NCI-H1105 treated with DMSO at 0.1 percent for 48 hours (cell line): ENCODE data around the gene OR2A5.
"Not testable (repeated sequence)": the region's sequence is repeated elsewhere in the genome, so short reads cannot be mapped to it uniquely, and the experiment has no call there.

Experiments
- DNase-seq: peaks from one replicate; lab custom pipeline; 2025; lab: John Stamatoyannopoulos, UW

The OR2A5 gene

DNA sequence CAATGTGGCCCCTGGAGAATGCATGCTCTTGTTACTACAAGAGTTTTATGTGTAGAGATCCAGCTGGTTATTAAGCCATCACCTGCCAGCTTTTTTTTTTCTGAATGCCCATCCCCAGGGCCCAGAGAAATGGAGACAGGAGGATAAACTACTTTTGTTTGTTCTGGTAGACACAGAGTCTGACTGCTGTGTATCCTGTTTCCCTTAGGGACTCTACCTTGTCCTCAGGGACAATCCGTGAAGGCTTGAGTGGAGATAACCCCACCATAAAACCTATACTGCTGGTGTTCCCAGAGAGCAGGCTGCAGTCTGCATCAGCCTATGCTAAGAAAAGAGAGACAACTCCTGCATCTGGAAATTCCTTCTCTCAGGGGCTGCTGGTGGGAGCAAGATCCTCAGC lies at the start of gene OR2A5:
OR2A5 (plus strand) TSS at position 301 of the 400 bp plus-strand sequence. CDS start 1,454 bp downstream, outside the sequence.
- peak; percentile 24 for DNase-seq

GRCh38 chr7:144000020-144000419 lies 48.7 kb upstream of the OR2A5 start, which contains the start of gene OR6B1:
OR6B1 (plus strand) TSS chr7:144000320; CDS start chr7:144003997, 3,677 bp downstream.
- DNase-seq = no peak

GRCh38 chr7:144001543-144001942 lies 47.2 kb upstream of the OR2A5 start:
- no peak for DNase-seq

DNA sequence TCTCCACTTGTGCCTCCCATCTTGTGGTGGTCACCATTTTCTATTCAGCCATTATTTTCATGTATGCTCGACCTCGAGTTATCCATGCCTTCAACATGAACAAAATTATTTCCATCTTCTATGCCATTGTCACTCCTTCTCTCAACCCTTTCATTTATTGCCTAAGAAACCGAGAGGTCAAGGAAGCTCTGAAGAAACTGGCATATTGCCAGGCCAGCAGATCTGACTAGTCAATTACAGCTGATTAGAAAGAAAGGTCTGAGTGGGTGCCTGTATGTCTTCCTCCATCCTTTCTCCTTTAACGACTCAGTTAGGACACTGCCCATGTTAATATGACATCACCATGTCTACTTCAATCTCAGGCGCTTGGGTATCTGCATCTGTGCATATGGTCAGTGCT lies 44.0 kb upstream of the OR2A5 start:
- DNase-seq = no peak

DNA sequence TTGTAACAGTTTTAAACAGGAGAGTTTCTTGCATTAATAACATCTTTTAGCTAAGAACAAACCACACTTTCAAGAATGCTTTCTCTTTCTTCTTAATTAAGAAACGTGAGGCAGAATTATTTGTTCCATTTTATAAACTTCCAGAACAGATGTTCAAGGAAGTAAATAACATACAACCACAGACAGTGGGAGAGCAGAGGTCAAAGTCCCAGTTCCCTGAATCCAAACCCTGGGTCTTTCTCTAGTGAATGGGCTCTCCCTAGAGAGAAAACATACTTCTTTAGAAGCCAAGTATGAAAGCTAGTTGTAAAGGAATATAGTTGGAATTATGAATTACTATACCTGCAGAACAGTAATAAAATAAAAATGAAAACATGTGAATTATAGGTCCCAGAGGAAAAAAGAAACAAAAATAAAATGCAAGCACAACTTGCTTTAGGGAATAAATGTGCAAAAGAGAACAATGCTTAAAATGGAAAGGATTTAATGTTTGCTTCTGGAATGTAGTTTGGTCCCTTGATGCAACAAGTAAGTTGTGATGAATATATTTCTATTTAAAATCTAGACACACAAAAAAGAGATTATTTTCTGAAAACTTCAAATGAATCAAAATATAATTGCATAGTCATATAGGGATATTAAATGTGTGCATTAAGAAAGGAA lies 42.6 kb upstream of the OR2A5 start:
- DNase-seq = no peak

GRCh38 chr7:144006692-144007042 lies 42.1 kb upstream of the OR2A5 start:
- DNase-seq = no peak

DNA sequence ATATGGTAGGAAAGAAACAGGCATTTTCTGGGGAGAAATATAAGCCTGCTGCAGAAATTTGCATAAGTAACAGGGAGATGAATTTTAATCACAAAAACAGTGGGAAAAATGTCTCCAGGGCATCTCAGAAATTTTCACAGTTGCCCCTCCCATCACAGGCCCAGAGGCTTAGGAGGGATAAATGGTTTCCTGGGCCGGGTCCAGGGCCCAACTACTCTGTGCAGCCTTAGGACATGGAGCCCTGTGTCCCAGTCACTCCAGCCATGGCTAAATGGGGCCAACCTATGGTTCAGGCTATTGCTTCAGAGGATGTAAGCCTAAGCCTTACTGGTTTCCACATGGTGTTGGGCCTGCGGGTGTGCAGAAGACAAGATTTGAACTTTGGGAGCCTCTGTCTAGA lies 39.4 kb upstream of the OR2A5 start:
- no peak for DNase-seq

DNA sequence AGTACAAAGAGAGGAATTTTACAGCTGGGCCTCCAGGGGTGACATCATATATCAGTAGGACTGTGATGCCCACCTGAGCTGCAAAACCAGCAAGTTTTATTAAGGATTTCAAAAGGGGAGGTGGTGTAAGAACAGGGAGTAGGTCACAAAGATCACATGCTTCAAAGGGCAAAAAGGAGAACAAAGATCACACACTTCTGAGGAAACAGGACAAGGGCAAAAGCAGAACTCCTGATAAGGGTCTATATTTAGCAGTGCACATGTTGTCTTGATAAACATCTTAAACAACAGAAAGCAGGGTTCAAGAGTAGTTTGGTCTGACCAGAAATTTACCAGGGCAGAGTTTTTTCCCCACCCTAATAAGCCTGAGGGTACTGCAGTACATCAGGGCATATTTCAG lies 38.7 kb upstream of the OR2A5 start:
- DNase-seq = not testable (repeated sequence)

- not testable (repeated sequence) for DNase-seq
Observed at GRCh38 chr7:144010821-144011220, 37.9 kb upstream of the OR2A5 start.

- DNase-seq = no peak
Observed at GRCh38 chr7:144011458-144012230, 37.1 kb upstream of the OR2A5 start.

- no peak for DNase-seq
Observed at GRCh38 chr7:144018065-144018464, 30.7 kb upstream of the OR2A5 start.

GRCh38 chr7:144019457-144019856 lies 29.3 kb upstream of the OR2A5 start:
- DNase-seq = no peak

- no peak for DNase-seq
Observed at GRCh38 chr7:144020340-144020739, 28.4 kb upstream of the OR2A5 start.

GRCh38 chr7:144022169-144022568 lies 26.6 kb upstream of the OR2A5 start:
- no peak for DNase-seq

DNA sequence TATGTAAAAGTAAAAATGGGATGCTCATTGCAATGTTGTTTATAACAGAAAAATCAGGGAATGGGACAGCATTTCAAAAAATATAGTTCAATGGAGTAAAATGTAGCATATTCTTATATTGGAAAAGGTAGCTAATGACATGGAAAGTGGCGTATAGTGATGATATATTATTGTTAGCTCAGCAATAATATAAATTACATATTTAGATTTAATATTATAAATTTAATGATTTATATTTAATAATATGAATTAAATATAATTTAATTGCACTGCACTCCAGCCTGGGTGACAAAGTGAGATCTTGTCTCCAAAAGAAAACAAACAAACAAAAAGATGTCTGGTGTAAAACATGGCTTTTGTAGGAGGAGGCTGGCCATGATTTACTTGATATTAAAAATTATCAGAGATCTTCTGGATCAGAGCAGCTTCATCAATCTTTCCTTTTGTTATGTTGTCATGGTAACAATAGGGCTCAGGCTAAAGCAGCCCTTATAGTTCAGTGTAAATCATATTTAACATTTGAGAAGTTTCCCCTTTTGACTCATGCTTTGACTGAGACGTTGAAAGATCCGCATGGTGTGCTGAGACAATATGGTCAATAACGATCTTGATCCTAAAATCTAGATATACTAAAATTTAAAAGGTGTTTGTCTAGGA lies 25.4 kb upstream of the OR2A5 start:
- DNase-seq = no peak

DNA sequence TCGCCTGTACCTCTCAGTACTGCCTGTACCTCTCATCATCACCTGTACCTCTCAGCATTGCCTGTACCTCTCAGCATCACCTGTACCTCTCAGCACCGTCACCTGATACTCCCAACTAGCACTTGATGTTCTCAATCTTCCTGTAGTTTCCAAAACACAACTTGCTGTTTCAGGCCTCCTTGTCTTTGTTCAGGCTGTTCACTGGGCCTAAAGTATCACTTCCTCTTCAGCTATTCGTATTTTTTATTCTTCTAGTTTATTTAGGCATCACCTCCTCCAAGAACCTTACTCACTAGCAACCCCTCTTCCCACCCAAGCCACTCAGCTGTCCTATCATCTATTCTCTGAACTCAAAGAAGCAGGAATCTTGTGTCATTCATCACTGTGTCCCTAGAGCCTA lies 24.5 kb upstream of the OR2A5 start:
- no peak for DNase-seq

GRCh38 chr7:144026203-144026883 lies 22.4 kb upstream of the OR2A5 start:
- no peak for DNase-seq

- DNase-seq = peak; percentile 44
Observed at GRCh38 chr7:144027070-144027469, 21.7 kb upstream of the OR2A5 start.

DNA sequence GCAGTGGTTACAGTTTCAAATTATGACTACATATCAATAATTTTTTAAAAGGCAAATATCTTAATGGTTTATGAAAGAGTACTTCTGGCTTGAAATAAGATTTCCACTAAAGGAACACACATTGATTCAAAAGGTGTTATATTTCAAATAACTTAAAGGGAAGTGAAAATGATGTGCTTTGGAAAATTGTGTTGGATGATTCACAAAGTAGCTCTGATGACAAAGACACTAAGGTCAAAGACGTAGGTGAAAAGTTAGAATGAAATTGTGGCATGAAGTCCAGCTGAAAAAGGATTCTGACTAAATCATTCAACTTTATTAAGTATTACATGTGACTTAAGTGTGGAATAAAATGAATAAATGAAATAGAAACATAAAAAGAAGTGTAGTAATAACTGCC lies 20.8 kb upstream of the OR2A5 start:
- no peak for DNase-seq

GRCh38 chr7:144028547-144028946 lies 20.2 kb upstream of the OR2A5 start:
- DNase-seq = no peak

- no peak for DNase-seq
Observed at GRCh38 chr7:144032516-144032915, 16.2 kb upstream of the OR2A5 start.

DNA sequence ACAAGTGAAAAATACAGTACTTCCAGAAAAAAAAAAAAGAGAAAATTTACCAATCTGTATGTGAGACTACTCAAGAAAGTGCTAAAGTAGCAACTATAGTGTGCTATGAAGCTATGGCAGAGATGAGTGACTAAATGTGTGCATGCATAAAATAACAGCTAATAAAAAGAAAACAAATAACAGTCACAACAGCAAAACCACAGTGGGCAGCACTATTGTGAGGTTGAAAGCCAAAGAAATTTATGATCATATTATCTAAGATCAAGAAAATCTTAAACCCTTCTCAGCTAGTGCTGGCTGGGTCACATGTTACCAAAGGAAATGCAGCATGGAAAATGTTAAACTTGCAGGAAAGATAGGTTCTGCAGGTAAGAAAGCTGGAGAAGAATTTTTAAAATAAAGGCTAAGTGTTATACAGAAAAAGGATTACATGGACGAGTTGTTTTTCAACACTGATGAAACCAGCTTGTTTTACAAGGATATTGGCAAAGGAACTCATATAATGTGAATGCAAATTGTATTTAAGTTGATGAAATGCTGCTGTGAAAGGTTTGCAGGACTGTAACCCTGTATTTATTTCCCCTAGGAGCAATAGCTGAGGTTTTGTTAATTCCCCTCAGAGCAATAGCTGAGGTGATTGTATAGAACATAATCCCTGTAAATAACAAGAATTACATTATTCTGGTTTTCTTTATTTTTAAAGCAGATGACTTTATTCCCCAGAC lies 15.6 kb upstream of the OR2A5 start:
- no peak for DNase-seq
